Prostate gland (tissue), 2 donors: Measurements from ENCODE around the gene GBE1.

Experiments used
- CTCF ChIP-seq, 4 experiments: fragments of 200-600 bp in 2 of 4; fragments of 450-650 bp in 2 of 4; sonication (generic) in 2 of 4; IDR thresholded peaks; 1 replicate in 3 of 4; 2 replicates in 1 of 4; pipeline ENCODE4 v1.5.1; 2016 to 2019; ENCODE audit warnings: antibody characterized with exemption in 4 of 4, mild to moderate bottlenecking in 2 of 4, moderate library complexity in 2 of 4
- POLR2A ChIP-seq: fragments of 450-650 bp; IDR thresholded peaks from one replicate; pipeline ENCODE4 v1.6.1; 2016; ENCODE audit warnings: antibody characterized with exemption, mild to moderate bottlenecking

GRCh38 chr3:81744366-81744765, 17.1 kb downstream of the GBE1 start:
- no peak for TF ChIP-seq CTCF (IDR thresholded peaks at IDR 0.05)
- no peak for TF ChIP-seq POLR2A
